Natural killer cell (primary cell): Measurements from ENCODE around the gene TIGD6. TPM values are rescaled to one million over a fixed set of nuclear protein-coding genes. Genes with fewer than 3 reads are reported as not detected.
"Not testable (repeated sequence)": the region's sequence is repeated elsewhere in the genome, so short reads cannot be mapped to it uniquely, and the experiment has no call there.

Source experiments
- ATAC-seq, 3 donors: fragments of 150-1000 bp in 2 of 3; fragments of 200-7000 bp in 1 of 3; cut with Tn5 transposase; 1 replicate in 1 of 3; 2 replicates in 2 of 3; pipeline ENCODE4 v1.10.0; 2021; ENCODE audit warnings: mild to moderate bottlenecking in 2 of 3, moderate library complexity in 2 of 3
- DNase-seq, 2 donors: peaks; one replicate each; pipeline versions ENCODE4 v3.0.0 to v3.0.0-alpha.2; 2013 to 2021; ENCODE audit warnings: mixed read lengths in 1 of 2
- H3K27ac ChIP-seq: one replicate; pipeline ENCODE4 v1.5.1; 2013; ENCODE audit warnings: mild to moderate bottlenecking, low read length
- H3K27me3 ChIP-seq: one replicate; pipeline ENCODE4 v1.6.1; 2013; ENCODE audit warnings: low read length; ENCODE audit not compliant: control insufficient read depth, insufficient read depth
- H3K36me3 ChIP-seq: one replicate; pipeline ENCODE4 v1.6.1; 2013; ENCODE audit warnings: low read length; ENCODE audit not compliant: control insufficient read depth, insufficient read depth
- H3K4me1 ChIP-seq: one replicate; pipeline ENCODE4 v1.6.1; 2013; ENCODE audit warnings: low read length; ENCODE audit not compliant: control insufficient read depth, insufficient read depth
- H3K4me3 ChIP-seq: one replicate; pipeline ENCODE4 v1.5.1; 2013; ENCODE audit warnings: low read length
- H3K9me3 ChIP-seq: one replicate; pipeline ENCODE4 v1.6.1; 2013; ENCODE audit warnings: low read length; ENCODE audit not compliant: control insufficient read depth, insufficient read depth
- H3K27ac Mint-ChIP-seq, 2 donors: one replicate each; pipeline ENCODE4 v1.8.0; 2022; ENCODE audit warnings: mild to moderate bottlenecking in 2 of 2, mixed read lengths in 2 of 2, moderate library complexity in 1 of 2
- H3K27me3 Mint-ChIP-seq, 2 donors: one replicate each; pipeline ENCODE4 v1.8.0; 2022; ENCODE audit warnings: low read depth in 2 of 2, mixed read lengths in 2 of 2
- H3K36me3 Mint-ChIP-seq: one replicate; pipeline ENCODE4 v1.8.0; 2022; ENCODE audit warnings: mixed read lengths
- H3K4me1 Mint-ChIP-seq, 2 donors: one replicate each; pipeline ENCODE4 v1.8.0; 2022; ENCODE audit warnings: mixed read lengths in 2 of 2
- H3K4me3 Mint-ChIP-seq: one replicate; pipeline ENCODE4 v1.8.0; 2022; ENCODE audit warnings: mild to moderate bottlenecking, moderate library complexity, mixed read lengths
- H3K9me3 Mint-ChIP-seq, 2 donors: one replicate each; pipeline ENCODE4 v1.8.0; 2022; ENCODE audit warnings: mixed read lengths in 2 of 2
- WGBS: methylation state at CpG from one replicate; pipeline ENCODE4 v1.1.7; 2013; ENCODE audit warnings: missing lambda C conversion rate; ENCODE audit not compliant: insufficient coverage; 5-methylcytosine and 5-hydroxymethylcytosine counted together
- intact Hi-C: fragments of 100-400 bp; cut with micrococcal nuclease; formaldehyde crosslinking; loops from one replicate; pipeline ENCODE4 v1.14.2; 2022
- total RNA-seq, 4 donors: library from RNA; stranded (reverse); fragments of 120-200 nt in 1 of 4; gene quantifications; one replicate each; pipeline versions ENCODE4 v1.2.3 to v1.2.4, GENCODE V29; 2013 to 2022
- TF ChIP-seq, protein P1 (sequence below): fragments of 200-600 bp; IDR thresholded peaks from one replicate; pipeline ENCODE4 v1.8.0; 2022; ENCODE audit warnings: antibody characterized with exemption

TIGD6 gene
- total RNA-seq, 3 donors from 2014 or later (not counting 1 experiment from before 2014, with no cell fraction given): 1.8 to 3.9 (median 2.5) TPM

DNA sequence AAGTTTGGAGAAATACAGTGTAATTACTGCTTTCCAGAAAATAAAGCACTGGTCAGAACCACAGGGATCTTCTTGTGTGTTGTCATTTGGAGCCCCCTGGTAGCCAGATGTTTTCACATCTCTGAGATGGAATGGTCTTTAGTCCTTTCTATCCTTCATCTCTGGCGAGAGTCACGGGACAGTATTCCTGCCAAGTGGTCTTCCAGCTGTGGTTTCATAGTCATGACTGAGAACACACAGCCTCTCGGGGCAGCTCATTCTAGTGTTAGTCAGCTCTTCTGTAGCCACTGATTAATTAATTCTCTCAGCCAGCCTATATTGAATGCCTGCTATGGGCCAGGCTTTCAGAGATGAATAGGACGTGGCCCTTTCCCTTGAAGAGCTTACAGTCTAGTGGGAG, 34.2 kb upstream of the TIGD6 start:
- Mint-ChIP-seq H3K36me3 (peaks cover 73% of the 10 kb centered on the region), H3K4me3 (no peak overlapping the region), H3K27ac (no peak overlapping the region), H3K27me3 (peaks cover 0 to 2% of the 10 kb centered on the region in 2 donors), H3K9me3 (no peaks in the 10 kb centered on the region), H3K4me1 (peaks cover 0 to 6% of the 10 kb centered on the region in 2 donors)
- Histone ChIP-seq H3K9me3 (no peaks in the 10 kb centered on the region), H3K27ac (no peak overlapping the region), H3K27me3 (no peaks in the 10 kb centered on the region), H3K36me3 (peaks cover 87% of the 10 kb centered on the region), H3K4me3 (no peak overlapping the region), H3K4me1 (no peaks in the 10 kb centered on the region)
- intact Hi-C loops: no loop called here
- ATAC-seq (no peak), DNase-seq (no peak)
- TF ChIP-seq, protein P1, sequence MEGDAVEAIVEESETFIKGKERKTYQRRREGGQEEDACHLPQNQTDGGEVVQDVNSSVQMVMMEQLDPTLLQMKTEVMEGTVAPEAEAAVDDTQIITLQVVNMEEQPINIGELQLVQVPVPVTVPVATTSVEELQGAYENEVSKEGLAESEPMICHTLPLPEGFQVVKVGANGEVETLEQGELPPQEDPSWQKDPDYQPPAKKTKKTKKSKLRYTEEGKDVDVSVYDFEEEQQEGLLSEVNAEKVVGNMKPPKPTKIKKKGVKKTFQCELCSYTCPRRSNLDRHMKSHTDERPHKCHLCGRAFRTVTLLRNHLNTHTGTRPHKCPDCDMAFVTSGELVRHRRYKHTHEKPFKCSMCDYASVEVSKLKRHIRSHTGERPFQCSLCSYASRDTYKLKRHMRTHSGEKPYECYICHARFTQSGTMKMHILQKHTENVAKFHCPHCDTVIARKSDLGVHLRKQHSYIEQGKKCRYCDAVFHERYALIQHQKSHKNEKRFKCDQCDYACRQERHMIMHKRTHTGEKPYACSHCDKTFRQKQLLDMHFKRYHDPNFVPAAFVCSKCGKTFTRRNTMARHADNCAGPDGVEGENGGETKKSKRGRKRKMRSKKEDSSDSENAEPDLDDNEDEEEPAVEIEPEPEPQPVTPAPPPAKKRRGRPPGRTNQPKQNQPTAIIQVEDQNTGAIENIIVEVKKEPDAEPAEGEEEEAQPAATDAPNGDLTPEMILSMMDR: no peak
- WGBS: 96% methylated on average over 4 of the region's 4 CpGs

DNA sequence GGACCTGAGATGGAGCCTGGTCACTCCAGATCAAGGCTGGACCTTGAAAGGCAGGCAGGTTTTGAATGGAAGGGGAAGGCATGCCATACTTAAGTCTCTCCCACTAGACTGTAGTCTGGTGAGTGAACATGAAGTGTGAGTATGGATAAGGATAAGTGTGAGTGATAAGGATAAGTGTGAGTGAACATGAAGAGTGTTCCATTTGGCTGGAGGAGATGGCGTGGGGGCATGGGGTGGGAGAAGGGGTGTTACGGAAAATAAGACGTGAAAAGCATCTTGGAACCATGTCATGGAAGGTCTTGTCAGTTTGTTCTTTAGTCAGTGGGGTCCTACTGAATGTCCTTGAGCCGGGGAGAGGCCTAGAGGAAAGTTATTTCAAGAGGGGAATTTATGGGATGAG, 32.9 kb upstream of the TIGD6 start:
- peaks cover 0 to 6% of the 10 kb centered on the region in 2 donors for H3K4me1 Mint-ChIP-seq
- no peak for DNase-seq
- Histone ChIP-seq H3K36me3 (peaks cover 83% of the 10 kb centered on the region), H3K27me3 (no peaks in the 10 kb centered on the region), H3K4me1 (no peaks in the 10 kb centered on the region), H3K27ac (no peak overlapping the region), H3K4me3 (no peak overlapping the region), H3K9me3 (no peaks in the 10 kb centered on the region)
- TF ChIP-seq, protein P1: no peak
- no peaks in the 10 kb centered on the region for H3K9me3 Mint-ChIP-seq
- peaks cover 72% of the 10 kb centered on the region for H3K36me3 Mint-ChIP-seq
- H3K4me3 Mint-ChIP-seq: no peak overlapping the region
- intact Hi-C loops: no loop called here
- no peaks in the 10 kb centered on the region for H3K27me3 Mint-ChIP-seq
- ATAC-seq: no peak
- no peak overlapping the region for H3K27ac Mint-ChIP-seq
- 98% methylated on average over 4 of the region's 4 CpGs for WGBS

DNA sequence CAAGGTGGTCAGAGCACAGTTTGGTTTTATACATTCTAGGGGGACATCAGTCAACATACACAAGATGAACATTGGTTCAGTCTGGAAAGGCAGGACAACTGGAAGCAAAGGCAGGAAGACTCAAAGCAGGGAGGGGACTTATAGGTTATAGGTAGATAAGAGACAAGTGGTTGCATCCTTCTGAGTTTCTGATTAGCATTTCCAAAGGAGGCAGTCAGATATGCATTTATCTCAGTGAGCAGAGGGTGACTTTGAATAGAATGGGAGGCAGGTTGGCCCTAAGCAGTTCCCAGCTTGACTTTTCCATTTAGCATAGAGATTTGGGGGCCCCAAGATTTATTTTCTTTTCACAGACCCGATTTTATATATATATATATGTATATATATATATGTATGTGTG, 27.6 kb upstream of the TIGD6 start:
- DNase-seq, H3K9me3 ChIP-seq, H3K9me3 Mint-ChIP-seq, H3K4me1 ChIP-seq, H3K27me3 Mint-ChIP-seq, H3K27me3 ChIP-seq, H3K4me3 Mint-ChIP-seq, H3K4me1 Mint-ChIP-seq, H3K4me3 ChIP-seq, intact Hi-C loops, H3K27ac ChIP-seq, ATAC-seq, H3K27ac Mint-ChIP-seq: not testable (repeated sequence)
- no CpG with 5 or more reads among the region's 1 CpG for WGBS
- H3K36me3 ChIP-seq: peaks cover 70% of the 10 kb centered on the region
- peaks cover 48% of the 10 kb centered on the region for H3K36me3 Mint-ChIP-seq

DNA sequence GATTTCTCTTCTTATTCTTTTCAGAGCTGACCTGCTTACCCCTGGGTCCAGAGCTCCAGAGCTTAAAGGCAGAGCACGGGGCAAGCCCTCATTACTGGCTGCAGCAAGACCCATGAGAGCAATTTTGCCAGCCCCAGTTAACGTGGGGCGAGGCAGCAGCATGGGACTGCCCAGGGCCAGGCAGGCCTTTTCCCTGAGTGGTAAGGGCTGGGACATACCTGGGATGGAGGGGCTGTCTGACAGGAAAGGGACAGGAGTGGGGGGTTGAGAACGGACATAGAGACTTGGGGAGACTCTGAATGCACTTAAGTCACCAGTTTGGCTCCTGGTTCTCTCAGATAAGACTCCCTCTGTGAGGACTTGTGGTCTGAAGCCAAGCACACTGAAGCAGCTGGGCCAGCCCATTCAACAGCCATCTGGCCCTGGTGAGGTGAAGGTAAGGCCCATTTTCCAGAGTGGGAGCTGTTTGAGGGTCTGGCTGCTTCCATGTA, 26.3 kb upstream of the TIGD6 start:
- WGBS: 100% methylated on average over 4 of the region's 4 CpGs
- Mint-ChIP-seq H3K4me3 (no peak overlapping the region), H3K27ac (no peak overlapping the region), H3K4me1 (peaks cover 0 to 2% of the 10 kb centered on the region in 2 donors), H3K9me3 (no peaks in the 10 kb centered on the region), H3K27me3 (no peaks in the 10 kb centered on the region), H3K36me3 (peaks cover 43% of the 10 kb centered on the region)
- Histone ChIP-seq H3K4me1 (no peaks in the 10 kb centered on the region), H3K27me3 (no peaks in the 10 kb centered on the region), H3K4me3 (no peak overlapping the region), H3K27ac (no peak overlapping the region), H3K36me3 (peaks cover 69% of the 10 kb centered on the region), H3K9me3 (no peaks in the 10 kb centered on the region)
- no peak for DNase-seq
- TF ChIP-seq, protein P1: no peak
- no peak for ATAC-seq
- intact Hi-C loops: no loop called here
